GM21528 (cell line): ENCODE results near the gene CCDC85C.
"Not testable (repeated sequence)": the region's sequence is repeated elsewhere in the genome, so short reads cannot be mapped to it uniquely, and the experiment has no call there.

ENCODE experiments used
- ATAC-seq: cut with Tn5 transposase; IDR thresholded peaks from one replicate; pipeline ENCODE4 v1.9.1; 2021; ENCODE audit warnings: mild to moderate bottlenecking, moderate library complexity; ENCODE audit not compliant: unreplicated experiment, low FRiP score

CCDC85C gene

DNA sequence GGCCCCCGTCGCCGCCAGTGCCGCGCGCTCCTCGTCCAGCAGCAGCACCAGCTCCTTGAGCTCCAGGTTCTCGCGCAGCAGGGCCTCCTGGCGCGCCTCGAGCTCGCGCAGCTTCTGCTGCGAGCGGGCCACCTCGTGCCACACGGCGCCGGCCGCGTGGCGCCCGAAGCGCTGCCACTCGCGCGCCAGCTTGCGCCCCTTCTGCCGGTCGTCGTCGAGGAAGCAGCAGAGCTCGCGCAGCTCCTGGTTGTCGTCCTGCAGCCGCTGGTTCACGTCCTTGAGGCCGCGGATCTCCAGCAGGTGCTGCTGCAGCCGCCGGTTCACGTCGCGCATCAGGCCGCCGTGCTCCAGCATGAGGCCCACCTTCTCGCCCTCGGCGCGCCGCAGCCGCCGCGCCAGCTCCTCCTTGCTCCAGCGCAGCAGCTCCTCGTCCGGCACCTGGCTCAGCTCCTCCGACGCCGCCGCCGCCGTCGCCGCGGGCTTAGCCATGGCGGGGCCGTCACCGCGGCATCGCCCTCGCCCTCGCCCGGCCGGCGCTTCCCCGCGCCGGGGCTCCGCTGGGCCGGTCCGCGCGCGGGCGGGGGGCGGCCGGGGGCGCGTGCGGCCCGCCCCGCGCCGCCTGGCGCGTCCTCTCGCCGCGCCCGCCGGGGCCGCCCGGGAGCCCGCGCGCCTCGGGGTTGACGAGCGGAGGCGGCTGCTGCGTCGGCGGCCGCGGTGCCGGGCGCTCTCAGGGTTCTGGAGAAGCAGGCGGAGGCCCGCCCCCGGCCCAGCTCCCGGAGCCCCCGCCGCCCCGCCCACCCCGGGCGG, at the start of gene CCDC85C:
TSS of gene CCDC85C (minus strand) at position 737 of the 807 bp plus-strand sequence. CDS start at position 489, 248 bp downstream.
- ATAC-seq: no peak

DNA sequence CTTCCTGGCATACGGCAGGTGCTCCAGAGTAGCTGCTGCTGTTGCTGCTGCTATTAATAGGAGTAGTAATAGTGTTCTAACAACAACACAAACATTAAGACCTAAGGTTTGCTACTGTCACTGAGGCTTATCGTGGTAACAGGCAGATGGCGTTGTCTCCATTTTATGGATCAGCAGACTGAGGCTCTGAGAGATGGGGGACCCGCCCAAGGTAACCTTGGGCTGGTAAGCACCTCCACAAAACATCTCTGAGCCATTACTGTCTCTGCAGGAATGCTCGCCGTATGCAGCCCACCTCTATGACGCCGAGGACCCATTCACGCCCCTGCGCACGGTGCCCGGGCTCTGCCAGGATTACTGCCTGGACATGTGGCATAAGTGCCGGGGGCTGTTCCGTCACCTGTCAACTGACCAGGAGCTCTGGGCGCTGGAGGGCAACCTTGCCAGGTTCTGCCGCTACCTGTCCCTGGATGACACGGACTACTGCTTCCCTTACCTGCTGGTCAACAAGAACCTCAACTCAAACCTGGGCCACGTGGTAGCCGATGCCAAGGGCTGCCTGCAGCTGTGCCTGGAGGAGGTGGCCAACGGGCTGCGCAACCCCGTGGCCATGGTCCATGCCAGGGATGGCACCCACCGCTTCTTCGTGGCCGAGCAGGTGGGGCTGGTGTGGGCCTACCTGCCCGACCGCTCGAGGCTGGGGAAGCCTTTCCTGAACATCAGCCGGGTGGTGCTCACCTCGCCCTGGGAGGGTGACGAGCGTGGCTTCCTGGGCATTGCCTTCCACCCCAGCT, 48.1 kb upstream of the CCDC85C start:
- ATAC-seq: no peak

DNA sequence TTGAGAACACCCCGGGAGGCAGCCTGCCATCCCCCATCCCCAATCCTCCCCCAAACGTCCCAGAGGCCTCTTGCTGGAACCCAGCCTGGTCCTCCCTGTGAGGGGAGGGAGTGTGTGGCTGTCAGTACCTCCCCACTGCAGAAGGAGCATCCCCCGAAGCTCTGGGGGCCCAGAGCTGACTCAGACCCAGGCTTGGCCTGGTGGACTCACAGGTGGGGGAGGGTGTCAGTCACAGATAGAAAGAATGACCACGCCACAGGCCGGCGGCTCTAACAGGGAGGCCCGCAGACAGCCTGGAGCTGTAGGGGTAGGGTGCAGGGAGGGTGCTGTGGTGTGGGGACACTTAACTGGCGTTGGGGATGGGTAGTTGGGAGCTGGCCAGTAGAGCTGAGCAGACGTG, 46.2 kb upstream of the CCDC85C start:
- ATAC-seq: no peak

DNA sequence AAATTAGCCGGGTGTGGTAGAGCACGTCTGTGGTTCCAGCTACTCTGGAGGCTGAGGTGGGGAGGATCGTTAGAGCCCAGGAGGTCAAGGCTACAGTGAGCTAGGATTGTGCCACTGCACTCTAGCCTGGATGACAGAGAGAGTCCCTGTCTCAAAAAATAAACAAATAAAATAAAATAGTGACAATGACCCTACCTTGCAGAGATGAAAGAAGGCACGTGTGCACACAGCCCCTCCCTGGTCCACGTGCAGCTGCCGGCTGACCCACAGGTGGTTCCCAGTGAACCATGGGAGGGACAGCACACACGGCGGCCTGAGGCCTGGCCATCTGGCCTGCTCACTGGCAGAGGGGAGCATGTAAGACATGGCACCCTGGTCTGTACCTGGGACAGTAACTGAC, 45.6 kb upstream of the CCDC85C start:
- ATAC-seq: no peak

DNA sequence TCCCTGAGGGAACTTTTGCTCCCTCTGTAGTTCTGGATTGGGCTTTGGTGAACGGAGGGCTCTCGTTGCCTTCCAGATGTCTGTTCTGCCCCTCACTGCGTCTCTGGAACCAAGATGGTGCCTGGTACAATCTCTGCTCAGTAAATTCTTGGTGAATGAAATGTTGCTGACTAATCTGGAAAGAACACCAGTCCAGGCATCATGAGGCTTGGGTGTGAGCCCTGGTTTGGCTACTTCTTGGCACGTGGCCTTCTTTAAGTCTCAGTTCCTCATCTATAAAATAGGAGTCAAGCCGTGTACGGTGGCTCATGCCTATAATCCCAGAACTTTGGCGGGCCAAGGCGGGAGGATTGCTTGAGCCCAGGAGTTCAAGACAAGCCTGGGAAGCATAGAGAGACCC, 45.2 kb upstream of the CCDC85C start:
- ATAC-seq: no peak

DNA sequence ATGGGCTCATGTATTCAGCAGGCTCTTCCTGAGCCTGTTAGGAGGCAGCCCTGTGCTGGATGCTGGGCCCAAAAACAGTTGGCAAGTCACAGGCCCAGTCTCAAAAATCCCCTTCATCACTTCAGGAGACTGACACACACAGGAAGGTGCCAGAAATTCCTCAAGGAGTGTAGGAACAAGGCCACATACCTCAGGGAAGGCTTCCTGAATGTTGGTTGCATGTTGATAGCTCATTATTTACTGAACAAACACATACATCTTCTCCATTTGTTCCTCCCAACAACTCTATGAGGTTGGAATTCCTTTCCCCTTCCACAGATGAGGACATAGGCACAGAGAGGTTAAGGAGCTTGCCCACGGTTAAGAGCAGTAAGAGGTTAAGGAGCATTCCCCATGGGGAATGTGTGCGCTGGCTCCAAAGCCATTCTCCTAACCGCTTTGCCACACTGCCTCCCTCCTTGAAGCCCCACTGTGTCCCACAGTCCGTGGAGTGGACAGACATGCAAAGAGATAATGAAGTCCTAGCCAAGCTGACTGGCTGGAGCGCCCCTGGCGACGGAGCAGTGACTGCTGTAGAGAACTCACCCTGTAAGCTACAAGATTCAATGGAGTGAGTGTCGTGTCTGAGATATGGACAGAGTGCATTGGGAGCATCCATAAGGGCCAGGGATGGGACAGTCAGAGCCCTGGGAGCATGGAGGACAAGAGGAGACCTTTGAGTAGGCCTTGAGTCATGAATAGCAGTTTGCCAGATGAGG, 44.2 kb upstream of the CCDC85C start:
- no peak for ATAC-seq

DNA sequence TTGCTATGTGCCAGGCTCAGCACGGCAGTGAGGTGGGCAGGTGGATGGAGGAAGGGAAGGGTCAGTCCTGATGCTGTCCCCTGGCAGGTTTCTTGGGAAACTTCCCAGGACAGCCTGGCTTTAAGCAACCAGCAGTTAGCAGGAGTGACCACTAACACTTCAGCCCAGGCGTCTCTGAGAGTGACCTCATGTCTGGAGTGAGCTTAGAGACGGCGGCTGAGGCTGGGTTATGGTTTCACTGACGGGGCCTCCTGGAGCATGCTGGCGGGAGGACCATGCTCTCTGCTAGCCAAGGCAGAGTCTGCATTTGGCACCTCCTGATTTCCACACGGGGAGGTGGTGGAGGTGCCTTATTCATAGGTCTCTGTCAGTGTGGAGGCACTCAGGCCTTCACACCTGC, 43.4 kb upstream of the CCDC85C start:
- ATAC-seq: no peak

DNA sequence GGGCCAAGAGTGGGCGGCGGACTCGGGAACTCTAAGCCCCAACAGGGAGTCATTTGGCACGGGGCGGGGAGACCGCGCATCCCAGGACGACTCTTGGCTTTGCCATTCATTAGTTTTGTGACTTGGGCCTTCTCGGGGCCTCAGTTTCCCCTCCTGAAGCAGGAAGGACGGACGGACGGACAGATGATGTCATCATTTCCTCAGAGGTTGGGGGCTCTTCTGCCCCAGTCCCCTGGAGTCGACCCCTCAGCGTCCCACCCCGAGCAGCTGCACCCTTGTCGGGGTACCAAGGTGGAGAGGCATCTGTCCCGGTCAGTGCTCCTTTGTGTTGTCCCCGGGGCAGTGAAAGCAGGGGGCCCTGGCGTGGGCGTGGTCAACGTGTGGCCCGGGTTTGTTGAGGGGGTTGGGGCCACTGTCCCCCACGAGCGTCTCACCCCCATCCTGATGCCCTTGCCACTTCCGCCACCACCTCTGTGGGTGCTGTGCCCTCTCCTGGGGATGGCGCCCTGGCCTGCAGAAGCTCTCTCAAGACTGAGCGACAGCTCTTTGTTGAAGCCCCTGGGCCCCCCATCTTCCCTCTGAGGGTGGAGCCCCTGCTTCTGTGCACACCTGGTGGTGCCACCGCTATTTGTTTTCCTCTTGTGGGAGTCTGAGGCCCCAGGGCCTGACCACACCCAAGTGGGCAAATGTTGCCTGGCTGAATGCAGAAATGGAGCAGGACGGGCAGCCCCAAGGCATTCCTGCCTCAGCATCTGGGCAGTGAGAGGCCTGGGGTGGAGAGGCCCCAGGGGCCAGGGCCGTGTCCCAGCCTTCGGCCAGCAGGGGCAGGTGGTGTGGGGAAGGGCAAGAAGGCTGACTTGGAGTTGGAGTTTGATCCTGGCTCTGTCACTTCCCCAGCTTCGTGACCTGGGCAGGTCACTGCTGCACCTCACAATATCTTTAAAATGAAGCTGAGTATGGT, 41.8 kb upstream of the CCDC85C start:
- ATAC-seq: no peak

DNA sequence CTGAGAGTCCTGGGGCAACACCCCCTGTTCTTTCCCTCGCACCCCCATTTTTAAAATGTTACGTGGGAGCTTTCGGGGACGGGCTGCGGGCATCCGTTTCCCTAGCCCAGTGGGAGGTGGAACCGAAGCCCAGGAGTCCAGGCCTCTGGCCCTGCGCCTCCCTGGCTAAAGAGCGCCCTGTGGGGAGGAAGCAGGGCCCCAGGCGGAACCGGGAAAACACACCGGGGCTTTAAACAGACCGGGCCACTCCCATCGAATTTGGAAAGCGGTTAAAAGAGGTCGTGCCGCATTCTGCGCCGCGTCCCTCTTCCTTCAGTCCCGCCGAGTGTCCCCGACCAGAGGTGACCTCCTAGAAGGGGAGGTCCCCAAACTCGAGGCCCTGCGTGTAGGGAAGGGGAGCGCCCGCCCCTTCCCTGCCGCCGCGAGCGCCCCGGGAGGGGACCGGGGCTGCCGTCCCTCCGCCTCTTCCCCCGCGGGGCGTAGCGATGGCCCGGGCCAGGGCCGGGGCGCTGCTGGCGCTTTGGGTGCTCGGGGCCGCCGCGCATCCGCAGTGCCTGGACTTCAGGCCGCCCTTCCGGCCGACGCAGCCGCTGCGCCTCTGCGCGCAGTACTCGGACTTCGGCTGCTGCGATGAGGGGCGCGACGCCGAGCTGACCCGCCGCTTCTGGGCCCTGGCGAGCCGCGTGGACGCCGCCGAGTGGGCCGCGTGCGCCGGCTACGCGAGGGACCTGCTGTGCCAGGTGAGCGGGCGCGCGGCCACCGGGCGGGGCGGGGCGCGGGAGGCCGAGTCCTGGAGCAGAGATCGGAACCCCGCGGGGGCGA, 40.9 kb upstream of the CCDC85C start, which contains the start of gene HHIPL1:
TSS of gene HHIPL1 (plus strand) at position 407 of the 822 bp plus-strand sequence. CDS start at position 486, 79 bp downstream.
- ATAC-seq: no peak

DNA sequence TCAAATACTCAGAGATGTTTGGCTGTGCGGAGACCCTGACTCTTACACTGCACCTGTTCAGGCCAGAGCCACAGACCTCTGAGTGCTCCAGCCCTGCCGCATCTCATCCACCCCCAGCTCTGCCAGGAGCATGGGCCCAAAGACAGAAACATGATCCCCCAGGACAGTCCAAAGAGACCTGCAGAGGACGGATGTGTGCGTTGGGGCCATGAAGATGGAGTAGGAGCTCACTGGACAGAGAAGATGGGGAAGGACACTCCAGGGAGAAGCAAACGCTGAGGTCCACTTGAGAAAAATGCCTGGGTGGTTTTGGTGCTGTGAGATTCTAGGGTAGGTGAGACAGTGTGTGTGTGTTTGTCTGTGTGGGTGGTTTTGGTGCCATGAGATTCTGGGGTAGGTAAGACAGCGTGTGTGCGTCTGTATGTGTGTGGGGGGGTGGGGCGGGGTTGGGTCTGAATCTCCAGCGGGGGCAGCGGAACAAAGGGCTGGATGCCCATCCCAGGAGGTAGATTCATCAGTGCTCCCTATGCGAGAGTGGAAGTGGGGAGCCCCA, 40.1 kb upstream of the CCDC85C start:
- no peak for ATAC-seq

DNA sequence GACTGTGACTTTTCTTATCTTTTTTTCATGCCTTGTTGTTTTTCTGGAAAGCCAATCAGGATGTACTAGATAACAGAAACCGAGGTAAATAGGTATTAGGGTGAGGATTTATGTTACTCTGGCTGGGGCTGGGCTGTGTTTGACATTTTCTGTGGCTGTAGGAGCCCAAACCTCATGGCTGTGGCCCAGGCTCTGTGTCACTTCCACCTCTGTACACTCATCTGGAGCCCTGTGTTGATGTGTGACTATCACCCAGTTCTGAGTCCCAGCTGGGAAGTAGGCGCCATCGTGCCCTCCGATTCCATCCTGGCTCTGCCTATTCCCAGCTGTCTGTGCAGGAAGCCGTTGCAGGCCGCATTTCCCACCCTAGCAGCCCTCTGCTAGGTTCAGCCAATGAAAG, 39.3 kb upstream of the CCDC85C start:
- ATAC-seq: no peak

DNA sequence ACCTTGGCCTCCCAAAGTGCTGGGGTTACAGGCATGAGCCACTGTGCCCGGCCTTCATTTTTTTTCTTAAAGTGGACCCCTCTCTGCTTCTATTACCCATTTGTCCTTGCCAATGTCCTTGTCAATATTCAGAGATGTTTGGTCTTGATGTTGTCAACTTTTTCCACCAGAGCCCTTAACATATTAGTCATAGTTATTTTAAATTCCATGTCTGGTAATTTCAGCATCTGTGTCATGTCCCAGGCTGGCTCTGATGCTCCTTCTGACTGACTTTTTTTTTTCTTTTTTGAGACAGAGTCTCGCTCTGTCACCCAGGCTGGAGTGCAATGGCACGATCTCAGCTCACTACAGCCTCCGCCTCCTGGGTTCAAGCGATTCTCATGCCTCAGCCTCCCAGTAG, 38.8 kb upstream of the CCDC85C start:
- not testable (repeated sequence) for ATAC-seq

DNA sequence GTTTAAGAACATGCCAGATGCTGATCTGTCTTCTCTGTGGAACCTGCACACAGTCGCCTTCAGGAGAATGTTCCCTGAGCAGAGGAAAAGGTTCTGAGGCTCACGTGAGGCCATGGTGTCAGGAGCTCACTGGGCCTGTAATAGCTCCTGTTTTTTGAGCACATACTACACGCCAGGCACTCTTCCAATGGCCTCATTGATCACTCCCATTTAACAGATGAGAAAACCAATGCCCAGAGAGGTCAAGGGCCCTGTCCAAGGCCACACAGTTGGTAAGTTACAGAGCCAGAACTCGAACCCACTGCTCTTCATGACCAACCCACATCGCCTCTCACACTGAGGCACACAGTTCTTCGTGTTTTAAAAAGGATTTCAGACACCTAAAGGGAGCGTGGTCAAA, 33.6 kb upstream of the CCDC85C start:
- no peak for ATAC-seq

DNA sequence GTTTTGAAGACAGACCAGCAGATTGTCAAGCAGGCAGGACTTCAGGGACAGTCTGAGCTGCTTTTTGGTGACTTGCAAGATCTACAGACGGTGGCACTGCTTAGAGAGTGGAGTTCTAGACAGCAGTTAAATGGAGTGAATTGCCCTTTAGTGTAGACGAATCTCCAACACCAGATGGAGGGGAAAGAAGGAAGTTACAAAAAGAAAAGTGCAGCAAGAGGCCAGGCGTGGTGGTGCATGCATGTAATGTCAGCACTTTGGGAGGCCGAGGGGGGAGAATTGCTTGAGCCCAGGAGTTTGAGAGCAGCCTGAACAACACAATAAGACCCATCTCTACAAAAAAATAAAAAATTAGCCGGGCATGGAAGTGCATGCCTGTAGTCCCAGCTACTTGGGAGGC, 32.5 kb upstream of the CCDC85C start:
- ATAC-seq: no peak

DNA sequence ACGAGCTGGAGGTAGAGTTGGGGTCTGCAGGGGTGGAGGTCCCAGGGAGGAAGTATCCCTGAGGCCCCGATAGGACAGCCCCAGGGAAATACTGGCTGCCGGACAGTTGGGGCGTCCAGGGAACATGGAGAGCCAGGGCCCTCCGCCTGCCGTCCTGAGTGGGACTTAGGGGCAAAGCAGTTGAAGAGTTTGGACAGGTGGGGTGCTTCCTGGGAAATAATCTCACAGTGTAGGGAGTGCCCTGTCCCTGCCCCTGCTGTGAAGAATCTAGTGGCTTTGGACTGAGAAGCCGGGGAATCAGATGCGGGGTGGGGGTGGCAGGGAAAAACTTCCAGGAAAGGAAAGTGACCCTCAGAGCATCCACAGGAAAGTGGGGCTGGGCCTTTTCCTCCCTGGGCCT, 31.1 kb upstream of the CCDC85C start:
- ATAC-seq: no peak

DNA sequence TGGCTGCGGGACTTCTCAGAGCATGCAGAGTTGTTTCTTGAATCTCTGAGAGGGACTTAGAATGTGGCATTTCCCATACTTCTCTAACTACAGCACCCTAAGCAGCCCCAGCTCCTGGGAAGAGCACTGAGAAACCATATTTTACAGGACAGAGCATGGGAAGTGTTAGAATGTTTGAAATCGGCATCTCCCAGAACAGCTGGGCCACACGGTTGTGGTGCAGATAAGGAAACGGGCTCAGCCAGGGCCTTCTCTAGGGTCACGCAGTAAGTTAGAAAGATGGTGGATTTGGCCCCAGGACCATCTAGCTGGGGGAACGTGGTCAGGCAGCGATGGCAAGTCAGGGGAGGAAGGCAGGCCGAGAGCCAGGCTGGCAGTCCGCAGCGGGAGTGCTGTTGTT, 30.4 kb upstream of the CCDC85C start:
- no peak for ATAC-seq

DNA sequence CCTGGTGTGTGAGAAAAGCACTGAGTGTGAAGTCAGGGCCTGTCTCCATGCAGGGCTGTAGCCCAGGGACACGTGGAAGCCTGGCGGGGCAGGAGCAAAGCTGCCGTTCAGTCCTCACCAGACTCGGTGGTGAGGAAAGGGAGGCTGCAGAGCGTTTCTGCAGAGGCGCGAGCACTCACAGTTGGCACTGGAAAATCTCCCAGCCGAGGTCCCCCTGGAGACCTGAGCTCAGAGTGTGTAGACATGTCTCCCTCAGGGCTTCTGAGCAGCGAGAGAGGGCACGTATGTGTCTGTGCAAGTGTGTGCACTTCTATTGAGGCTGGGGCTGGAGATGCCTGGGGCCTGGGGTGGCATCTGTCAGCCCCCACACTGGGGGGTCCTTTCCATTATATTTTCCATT, 29.9 kb upstream of the CCDC85C start:
- ATAC-seq: no peak

DNA sequence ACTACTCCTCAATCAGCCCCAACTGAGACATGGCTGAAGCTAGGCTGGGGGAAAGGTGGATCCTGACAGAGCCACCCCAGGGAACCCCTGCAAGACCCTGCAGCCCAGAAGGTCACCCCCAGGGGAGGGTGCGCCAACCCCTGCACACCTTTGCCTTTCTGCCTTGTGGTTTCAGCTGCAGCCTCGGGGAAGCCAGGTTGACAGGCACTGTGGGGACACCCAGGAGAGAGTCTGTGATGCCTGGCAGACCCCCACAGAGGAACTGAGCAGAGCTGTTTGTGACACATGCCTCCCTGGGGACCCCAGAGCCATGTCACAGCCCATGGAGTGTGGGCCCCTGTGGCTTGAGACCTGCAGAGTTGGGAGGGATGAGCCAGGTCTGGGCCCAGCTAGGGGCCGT, 29.1 kb upstream of the CCDC85C start:
- no peak for ATAC-seq
